Lower leg skin (tissue), 4 donors: ENCODE results near the gene ARHGAP25. TPM values are rescaled to one million over a fixed set of nuclear protein-coding genes. Genes with fewer than 3 reads are reported as not detected.

Experiments
- DNase-seq, 2 donors: peaks; one replicate each; pipeline ENCODE4 v3.0.0-alpha.2; 2019; ENCODE audit warnings: low spot score in 2 of 2
- H3K4me3 ChIP-seq: fragments of 200-600 bp; sonication (generic); 2 replicates; pipeline ENCODE4 v1.5.1; 2017; ENCODE audit warnings: mild to moderate bottlenecking, low read depth; ENCODE audit not compliant: poor library complexity, severe bottlenecking
- CTCF ChIP-seq, 3 donors: fragments of 450-650 bp; IDR thresholded peaks; one replicate each; pipeline ENCODE4 v1.5.1; 2016; ENCODE audit warnings: antibody characterized with exemption in 3 of 3, mild to moderate bottlenecking in 3 of 3, moderate library complexity in 2 of 3
- POLR2A ChIP-seq, 2 donors: fragments of 450-650 bp; IDR thresholded peaks; one replicate each; pipeline ENCODE4 v1.6.1; 2016 to 2017; ENCODE audit warnings: antibody characterized with exemption in 2 of 2, mild to moderate bottlenecking in 1 of 2, moderate library complexity in 1 of 2
- WGBS, 2 donors: methylation state at CpG; one replicate each; pipeline ENCODE4 v1.1.5; 2018; 5-methylcytosine and 5-hydroxymethylcytosine counted together
- intact Hi-C: fragments of 100-400 bp; cut with DNase I; formaldehyde crosslinking; loops from one replicate; pipeline ENCODE4 v1.15.0; 2023; ENCODE audit warnings: low total_unique reads
- total RNA-seq, 4 donors: library from RNA; depleted of rRNA; stranded (reverse); fragments of >200 nt; gene quantifications; one replicate each; pipeline ENCODE4 v1.1.0, GENCODE V29; 2016

The ARHGAP25 gene
- total RNA-seq, 4 donors from 2014 or later: 3.3 to 9.6 (median 4.9) TPM

DNA sequence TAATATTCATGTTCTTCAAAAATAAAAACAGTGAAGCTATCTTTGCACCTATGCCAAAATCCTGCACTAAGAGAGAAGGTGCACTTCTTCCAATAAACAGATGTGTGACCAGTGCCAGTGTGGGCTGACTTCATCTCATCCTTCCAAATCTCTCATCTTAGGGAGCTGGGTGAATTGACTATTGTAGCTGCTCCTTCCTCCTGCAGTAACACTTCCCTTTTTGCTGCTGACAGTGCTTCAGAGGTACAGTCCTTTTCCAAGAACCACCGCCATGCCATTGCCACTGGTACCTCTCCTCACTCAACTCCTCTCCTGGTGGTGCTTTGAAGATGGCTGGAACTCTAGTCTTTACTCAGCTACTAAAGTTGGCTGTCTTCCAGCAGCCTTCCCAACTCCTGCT, 42.1 kb upstream of the ARHGAP25 start:
- DNase-seq: no peak

GRCh38 chr2:68693951-68694350, 40.7 kb upstream of the ARHGAP25 start:
- no peak for TF ChIP-seq CTCF (IDR thresholded peaks at IDR 0.05)
- no peak for TF ChIP-seq POLR2A (IDR thresholded peaks at IDR 0.05)
- intact Hi-C loops: no loop called here
- no peak overlapping the region for H3K4me3 ChIP-seq
- no peak for DNase-seq
- WGBS, 2 donors: 84 to 91% methylated on average over 2 of the region's 2 CpGs

More for the DNA sequence above, 42.1 kb upstream of the ARHGAP25 start:
- intact Hi-C loops: no loop called here
- TF ChIP-seq POLR2A (IDR thresholded peaks at IDR 0.05) (no peak), CTCF (IDR thresholded peaks at IDR 0.05) (no peak)
- 68 to 71% methylated on average over 1 of the region's 1 CpG for WGBS, 2 donors
- no peak overlapping the region for H3K4me3 ChIP-seq

DNA sequence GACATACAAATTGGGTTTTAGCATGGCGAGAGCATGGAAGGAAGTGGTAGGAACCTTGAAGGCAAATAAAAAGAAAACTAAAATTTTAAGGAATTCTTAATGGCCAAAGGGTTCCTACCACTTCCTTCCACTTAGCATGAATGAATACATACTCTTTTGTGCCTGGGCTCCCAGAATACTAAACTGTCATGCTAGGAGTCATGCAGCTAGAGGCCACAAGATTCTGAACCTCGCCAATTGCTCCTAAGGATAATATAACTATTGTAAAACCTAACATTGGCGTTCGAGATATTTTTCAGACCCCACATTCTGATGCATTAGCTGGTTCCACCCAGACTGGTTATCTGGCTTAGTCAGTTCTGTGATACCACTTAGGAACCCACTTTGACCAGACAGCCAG, 38.6 kb upstream of the ARHGAP25 start:
- no peak overlapping the region for H3K4me3 ChIP-seq
- DNase-seq: no peak
- intact Hi-C loops: no loop called here
- 92 to 93% methylated on average over 4 of the region's 4 CpGs for WGBS, 2 donors
- TF ChIP-seq CTCF (IDR thresholded peaks at IDR 0.05) (no peak), POLR2A (IDR thresholded peaks at IDR 0.05) (no peak)

- intact Hi-C loops: no loop called here
- no peak for DNase-seq
- no peak for TF ChIP-seq POLR2A (IDR thresholded peaks at IDR 0.05)
- no peak for TF ChIP-seq CTCF (IDR thresholded peaks at IDR 0.05)
- H3K4me3 ChIP-seq: no peak overlapping the region
- 74 to 87% methylated on average over 2 of the region's 2 CpGs for WGBS, 2 donors
These were observed 38.1 kb upstream of the ARHGAP25 start for GRCh38 chr2:68696554-68696953.

DNA sequence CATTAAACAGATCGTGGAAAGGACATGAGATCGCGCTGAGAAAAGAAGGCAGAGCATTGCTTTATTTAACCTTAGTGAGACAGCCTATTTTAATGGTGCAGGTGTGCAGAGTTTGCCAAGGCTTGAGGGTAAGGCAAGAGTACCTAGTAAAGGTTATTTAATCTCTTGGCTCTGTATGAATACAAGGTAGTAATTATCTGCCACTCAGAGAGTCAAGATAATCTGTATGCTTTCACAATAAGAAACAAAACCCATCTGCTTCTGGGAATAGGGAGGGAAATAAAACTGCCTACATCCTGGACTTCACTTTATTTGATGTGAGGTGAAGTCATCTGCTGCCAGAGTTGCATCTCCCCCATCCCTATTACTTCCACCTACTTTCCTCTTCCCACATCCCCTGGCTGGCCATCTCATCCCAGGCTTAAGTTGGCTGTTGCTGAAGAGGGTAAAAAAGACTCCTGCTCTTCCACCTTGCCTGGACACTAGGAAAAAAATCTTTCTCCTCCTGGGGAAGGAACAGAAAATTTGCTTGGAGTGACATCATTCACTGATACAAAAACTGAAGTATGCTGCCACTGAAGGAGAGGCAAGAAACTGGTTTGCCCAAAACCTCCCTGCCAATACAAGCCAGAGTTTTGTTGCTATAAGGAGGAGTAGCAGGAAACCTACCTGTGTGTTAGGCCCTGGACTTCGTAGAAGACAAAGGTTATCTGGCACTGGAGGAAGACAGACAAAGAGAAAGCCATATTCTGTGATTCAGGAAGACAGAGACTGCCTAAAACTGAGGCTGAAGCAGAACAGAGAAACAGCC, 35.8 kb upstream of the ARHGAP25 start:
- WGBS, 2 donors: 39 to 50% methylated on average over 4 of the region's 4 CpGs
- DNase-seq: no peak
- TF ChIP-seq CTCF (IDR thresholded peaks at IDR 0.05) (no peak), POLR2A (IDR thresholded peaks at IDR 0.05) (no peak)
- no peak overlapping the region for H3K4me3 ChIP-seq
- intact Hi-C loops: no loop called here

DNA sequence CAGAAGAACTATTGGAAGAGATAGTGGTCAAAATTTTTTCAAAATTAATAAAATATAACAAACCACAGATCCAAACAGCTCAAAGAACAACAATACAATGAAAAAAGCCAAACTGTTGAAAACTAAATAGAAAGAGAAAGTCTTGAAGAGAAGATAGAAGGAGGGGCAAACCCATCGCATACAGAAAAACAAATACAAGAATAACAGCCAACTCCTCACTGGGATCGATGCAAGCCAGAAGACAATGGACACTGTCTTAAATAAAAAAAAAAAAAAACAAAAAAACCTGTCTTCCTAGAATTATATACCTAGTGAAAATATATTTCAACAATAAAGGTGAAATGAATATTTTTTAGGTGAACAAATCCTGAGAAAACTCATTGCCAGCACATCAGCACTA, 34.1 kb upstream of the ARHGAP25 start:
- intact Hi-C loops: no loop called here
- no peak overlapping the region for H3K4me3 ChIP-seq
- no peak for TF ChIP-seq POLR2A (IDR thresholded peaks at IDR 0.05)
- no peak for TF ChIP-seq CTCF (IDR thresholded peaks at IDR 0.05)
- 95% methylated on average over 2 of the region's 2 CpGs for WGBS, 2 donors
- no peak for DNase-seq
